A549 (cell line): ENCODE data around the gene PPP3CA. TPM values are rescaled to one million over a fixed set of nuclear protein-coding genes. Genes with fewer than 3 reads are reported as not detected.
"Not testable (repeated sequence)": the region's sequence is repeated elsewhere in the genome, so short reads cannot be mapped to it uniquely, and the experiment has no call there.

Source experiments
- ATAC-seq, 2 experiments: fragments of 200-7000 bp in 1 of 2; fragments of >200 bp in 1 of 2; cut with Nextera tagmentation in 1 of 2; cut with Tn5 transposase in 1 of 2; 3 replicates each; pipeline versions ENCODE4 v1.8.0 to v1.9.1; 2018 to 2020; ENCODE audit warnings: mild to moderate bottlenecking in 1 of 2, moderate library complexity in 1 of 2
- CTCF ChIA-PET: fragments of 300-600 bp; sonication (Branson Sonifier 250); formaldehyde crosslinking; extraction: SDS; loops from one replicate; lab custom pipeline; 2021; ENCODE audit warnings: antibody characterized with exemption, inconsistent platforms; lab: Yijun Ruan, JAX
- POLR2A ChIA-PET: fragments of 350-600 bp; formaldehyde crosslinking; extraction: SDS; loops from one replicate; lab custom pipeline; 2021; ENCODE audit warnings: antibody characterized with exemption, inconsistent platforms; lab: Yijun Ruan, JAX
- DNase-seq, 2 experiments: peaks; one replicate each; pipeline versions ENCODE4 v3.0.0 to v3.0.0-alpha.2; 2011 to 2016; ENCODE audit warnings: low read depth in 1 of 2, low spot score in 1 of 2
- FAIRE-seq: peaks from 2 replicates; lab custom pipeline; 2011; peaks lifted over from hg19 to GRCh38; lab: Jason Lieb, UNC
- H3K27ac ChIP-seq, 2 experiments: fragments of >200 bp; sonication (Bioruptor Twin); formaldehyde crosslinking; 3 replicates each; pipeline ENCODE4 v1.5.1; 2016 to 2017
- H3K4me1 ChIP-seq: fragments of >200 bp; sonication (Bioruptor Twin); formaldehyde crosslinking; 3 replicates; pipeline ENCODE4 v1.6.1; 2016
- H3K4me2 ChIP-seq: fragments of >200 bp; sonication (Bioruptor Twin); formaldehyde crosslinking; 3 replicates; pipeline ENCODE4 v1.6.1; 2016
- H3K4me3 ChIP-seq: fragments of >200 bp; sonication (Bioruptor Twin); formaldehyde crosslinking; 3 replicates; pipeline ENCODE4 v1.5.1; 2016
- H3K9me3 ChIP-seq: fragments of >200 bp; sonication (Bioruptor Twin); formaldehyde crosslinking; 3 replicates; pipeline ENCODE4 v1.6.1; 2016
- CBX8 ChIP-seq: fragments of 200-600 bp; sonication (generic); IDR thresholded peaks from 2 replicates; pipeline ENCODE4 v1.6.1; 2016
- FOSB ChIP-seq: fragments of 250-450 bp; sonication (Bioruptor Pico); IDR thresholded peaks from 2 replicates; pipeline ENCODE4 v1.5.0; 2020; ENCODE audit warnings: mild to moderate bottlenecking, moderate library complexity
- FOSL2 ChIP-seq, 2 experiments: fragments of 450-650 bp in 1 of 2; fragments of >200 bp in 1 of 2; sonication (Bioruptor Twin) in 1 of 2; formaldehyde crosslinking; IDR thresholded peaks; 2 replicates each; pipeline versions ENCODE4 v1.5.0 to v1.6.1; 2016 to 2020; ENCODE audit warnings: mild to moderate bottlenecking in 1 of 2, moderate library complexity in 1 of 2
- GATA3 ChIP-seq: IDR thresholded peaks from 2 replicates; pipeline ENCODE4 v1.6.1; 2012; ENCODE audit warnings: borderline replicate concordance
- HEYL ChIP-seq: fragments of 250-450 bp; sonication (Bioruptor Pico); IDR thresholded peaks from 2 replicates; pipeline ENCODE4 v1.8.0; 2021; ENCODE audit warnings: mild to moderate bottlenecking, moderate library complexity
- KDM5A ChIP-seq: fragments of 200-600 bp; sonication (generic); IDR thresholded peaks from 2 replicates; pipeline ENCODE4 v1.6.1; 2016; ENCODE audit warnings: antibody characterized with exemption, mild to moderate bottlenecking
- MAFK ChIP-seq: fragments of 450-650 bp; IDR thresholded peaks from 2 replicates; pipeline ENCODE4 v1.6.1; 2014; ENCODE audit not compliant: partially characterized antibody
- MAZ ChIP-seq: fragments of 150-350 bp; IDR thresholded peaks from 2 replicates; pipeline ENCODE4 v1.6.1; 2014; ENCODE audit warnings: antibody characterized with exemption, low read depth, low read length, borderline replicate concordance
- NPAS2 ChIP-seq: fragments of 250-450 bp; sonication (Bioruptor Pico); IDR thresholded peaks from 2 replicates; pipeline ENCODE4 v1.8.0; 2022; ENCODE audit warnings: mild to moderate bottlenecking, moderate library complexity, borderline replicate concordance
- POLR2A ChIP-seq: IDR thresholded peaks from 2 replicates; pipeline ENCODE4 v1.6.1; 2012; ENCODE audit warnings: mild to moderate bottlenecking, low read length
- RARB ChIP-seq: fragments of 250-450 bp; sonication (Bioruptor Pico); IDR thresholded peaks from 2 replicates; pipeline ENCODE4 v1.8.0; 2021; ENCODE audit warnings: mild to moderate bottlenecking, moderate library complexity
- RNF2 ChIP-seq: fragments of 200-600 bp; sonication (generic); IDR thresholded peaks from 2 replicates; pipeline ENCODE4 v1.6.1; 2016; ENCODE audit warnings: low read depth, mild to moderate bottlenecking, antibody characterized with exemption, moderate library complexity, borderline replicate concordance
- TP53 ChIP-seq: fragments of 250-450 bp; sonication (Bioruptor Pico); IDR thresholded peaks from 2 replicates; pipeline ENCODE4 v1.5.0; 2021; ENCODE audit warnings: mild to moderate bottlenecking, moderate library complexity
- ZC3H11A ChIP-seq: fragments of 450-650 bp; IDR thresholded peaks from 2 replicates; pipeline ENCODE4 v1.6.1; 2014; ENCODE audit warnings: antibody characterized with exemption, mild to moderate bottlenecking
- ZFP36 ChIP-seq: fragments of 450-650 bp; IDR thresholded peaks from 2 replicates; pipeline ENCODE4 v1.6.1; 2014; ENCODE audit warnings: borderline replicate concordance; ENCODE audit not compliant: partially characterized antibody
- ZSCAN20 ChIP-seq: fragments of 250-450 bp; sonication (Bioruptor Pico); IDR thresholded peaks from 2 replicates; pipeline ENCODE4 v1.8.0; 2022; ENCODE audit warnings: mild to moderate bottlenecking, moderate library complexity
- WGBS: methylation state at CpG from one replicate; pipeline ENCODE4 v1.1.6; 2017; ENCODE audit errors: missing lambda C conversion rate; 5-methylcytosine and 5-hydroxymethylcytosine counted together
- polyA plus RNA-seq, 4 experiments: library from polyadenylated mRNA; depleted of rRNA in 3 of 4; stranded (reverse); fragments of >200 nt; fragmentation: RNase III in 1 of 4; extraction: RNeasy Plus Mini Kit Qiagen cat#74134 plus additional on column Dnase treatment in 1 of 4; gene quantifications; 2 replicates in 3 of 4; 3 replicates in 1 of 4; pipeline ENCODE4 v1.2.3, GENCODE V29; 2011 to 2017
- TF ChIP-seq, protein P1 (sequence below): fragments of >200 bp; sonication (Bioruptor Twin); formaldehyde crosslinking; IDR thresholded peaks from 2 replicates; pipeline ENCODE4 v1.6.1; 2016
- TF ChIP-seq, protein P2 (sequence below): fragments of 450-650 bp; IDR thresholded peaks from 2 replicates; pipeline ENCODE4 v1.6.1; 2014; ENCODE audit warnings: antibody characterized with exemption
- TF ChIP-seq, protein P3 (sequence below): IDR thresholded peaks from 2 replicates; pipeline ENCODE4 v1.6.1; 2012
- TF ChIP-seq, protein P4 (sequence below): IDR thresholded peaks from 2 replicates; pipeline ENCODE4 v1.6.1; 2012; ENCODE audit warnings: low read depth, borderline replicate concordance
- TF ChIP-seq, protein P5 (sequence below): fragments of 200-600 bp; sonication (generic); IDR thresholded peaks from 2 replicates; pipeline ENCODE4 v1.6.1; 2016; ENCODE audit warnings: antibody characterized with exemption, mild to moderate bottlenecking, moderate library complexity

Gene PPP3CA
- polyA plus RNA-seq, 2 of the 4 experiments (the other 2 are of a cell fraction): 21.4 to 42.4 TPM

DNA sequence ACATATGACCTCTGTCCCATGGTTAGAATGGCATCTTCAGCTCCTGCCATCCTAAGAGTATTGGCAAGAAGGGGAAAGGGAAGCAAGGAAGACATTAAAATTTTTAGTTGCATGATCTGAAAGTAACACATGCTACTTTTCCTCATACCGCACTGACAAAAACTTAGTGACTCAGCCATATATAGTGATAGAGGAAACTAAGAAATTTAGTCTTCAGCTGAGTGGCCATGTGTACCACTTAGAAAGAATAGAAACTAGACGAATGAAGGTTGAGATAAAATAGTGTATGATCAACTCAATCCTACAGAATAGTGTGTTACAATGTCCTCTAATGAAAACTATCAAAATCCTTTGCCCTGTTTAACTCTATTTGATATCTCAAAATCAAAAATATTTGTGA, 164.1 kb downstream of the PPP3CA start:
- CTCF ChIA-PET: interaction anchor here (0.6 to 2.1 kb wide), 3 partner anchors 10 to 165 kb away, joined by 3 to 7 read pairs (median 7); no protein-coding TSS in a partner anchor
- POLR2A ChIA-PET: interaction anchor here (1.3 kb wide), 1 partner anchor 165 kb away, joined by 6 read pairs; the partner anchor contains the start of gene PPP3CA
- no peaks in the 10 kb centered on the region for H3K9me3 ChIP-seq
- 82% methylated on average over 2 of the region's 2 CpGs for WGBS
- FAIRE-seq (no peak), ATAC-seq (no peak; a peak in 1 of 6 replicates), DNase-seq (no peak)
- peak overlapping the region in 1 of 2 experiments; percentile 63; a peak in 4 of 6 replicates for H3K27ac ChIP-seq
- TF ChIP-seq, protein P1, sequence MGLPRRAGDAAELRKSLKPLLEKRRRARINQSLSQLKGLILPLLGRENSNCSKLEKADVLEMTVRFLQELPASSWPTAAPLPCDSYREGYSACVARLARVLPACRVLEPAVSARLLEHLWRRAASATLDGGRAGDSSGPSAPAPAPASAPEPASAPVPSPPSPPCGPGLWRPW: no peak
- TF ChIP-seq RARB (CRISPR knock-in tag): no peak
- TF ChIP-seq FOSL2 (IDR thresholded peaks at IDR 0.05): no peak
- no peak for TF ChIP-seq FOSL2 (CRISPR knock-in tag; IDR thresholded peaks at IDR 0.05)
- TF ChIP-seq, protein P2, sequence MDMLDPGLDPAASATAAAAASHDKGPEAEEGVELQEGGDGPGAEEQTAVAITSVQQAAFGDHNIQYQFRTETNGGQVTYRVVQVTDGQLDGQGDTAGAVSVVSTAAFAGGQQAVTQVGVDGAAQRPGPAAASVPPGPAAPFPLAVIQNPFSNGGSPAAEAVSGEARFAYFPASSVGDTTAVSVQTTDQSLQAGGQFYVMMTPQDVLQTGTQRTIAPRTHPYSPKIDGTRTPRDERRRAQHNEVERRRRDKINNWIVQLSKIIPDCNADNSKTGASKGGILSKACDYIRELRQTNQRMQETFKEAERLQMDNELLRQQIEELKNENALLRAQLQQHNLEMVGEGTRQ: no peak
- TF ChIP-seq TP53 (CRISPR knock-in tag): no peak
- TF ChIP-seq, protein P3, sequence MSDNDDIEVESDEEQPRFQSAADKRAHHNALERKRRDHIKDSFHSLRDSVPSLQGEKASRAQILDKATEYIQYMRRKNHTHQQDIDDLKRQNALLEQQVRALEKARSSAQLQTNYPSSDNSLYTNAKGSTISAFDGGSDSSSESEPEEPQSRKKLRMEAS: no peak
- TF ChIP-seq FOSB: no peak
- TF ChIP-seq, protein P4, sequence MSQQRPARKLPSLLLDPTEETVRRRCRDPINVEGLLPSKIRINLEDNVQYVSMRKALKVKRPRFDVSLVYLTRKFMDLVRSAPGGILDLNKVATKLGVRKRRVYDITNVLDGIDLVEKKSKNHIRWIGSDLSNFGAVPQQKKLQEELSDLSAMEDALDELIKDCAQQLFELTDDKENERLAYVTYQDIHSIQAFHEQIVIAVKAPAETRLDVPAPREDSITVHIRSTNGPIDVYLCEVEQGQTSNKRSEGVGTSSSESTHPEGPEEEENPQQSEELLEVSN: no peak
- TF ChIP-seq ZFP36: no peak
- TF ChIP-seq HEYL (CRISPR knock-in tag): no peak
- TF ChIP-seq POLR2A: no peak
- TF ChIP-seq ZC3H11A: no peak
- H3K4me3 ChIP-seq: no peak overlapping the region
- H3K4me2 ChIP-seq: peak overlapping the region; percentile 43
- peaks cover 47% of the 10 kb centered on the region for H3K4me1 ChIP-seq

DNA sequence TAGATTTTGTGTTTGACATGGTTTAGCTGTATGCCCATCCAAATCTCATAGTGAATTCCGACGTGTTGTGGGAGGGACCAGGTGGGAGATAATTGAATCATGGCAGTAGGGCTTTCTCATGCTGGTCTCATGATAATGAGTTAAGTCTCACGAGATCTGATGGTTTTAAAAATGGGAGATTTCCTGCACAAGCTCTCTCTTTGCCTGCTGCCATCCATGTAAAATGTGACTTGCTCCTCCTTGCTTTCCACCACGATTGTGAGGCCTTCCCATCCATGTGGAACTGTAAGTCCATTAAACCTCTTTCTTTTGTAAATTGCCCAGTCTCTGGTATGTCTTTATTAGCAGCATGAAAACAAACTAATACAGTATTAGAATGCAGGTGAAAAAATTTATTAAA, 164.6 kb downstream of the PPP3CA start:
- H3K4me1 ChIP-seq: peaks cover 41% of the 10 kb centered on the region

DNA sequence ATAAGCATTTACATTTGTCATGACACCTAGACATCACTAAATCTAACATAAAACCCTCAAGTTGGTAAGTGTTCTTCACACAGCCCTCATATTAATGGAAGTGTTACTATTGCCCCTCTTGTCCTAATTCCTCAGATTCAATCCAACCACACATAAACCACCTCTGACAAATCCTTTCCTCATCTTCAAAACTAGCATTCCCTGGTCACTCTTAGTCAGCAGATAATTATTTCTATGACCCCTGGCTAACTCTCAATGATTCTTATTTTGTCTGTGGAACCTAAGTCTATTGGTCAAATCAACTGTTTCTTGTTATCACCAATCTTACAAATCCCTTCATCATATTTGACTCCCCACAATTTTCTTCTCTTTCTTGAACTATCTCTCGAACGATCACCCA, 168.6 kb downstream of the PPP3CA start:
- no peak for DNase-seq
- POLR2A ChIA-PET: no interaction called here
- H3K9me3 ChIP-seq: no peaks in the 10 kb centered on the region
- TF ChIP-seq GATA3: no peak
- TF ChIP-seq NPAS2 (CRISPR knock-in tag): no peak
- TF ChIP-seq, protein P5, sequence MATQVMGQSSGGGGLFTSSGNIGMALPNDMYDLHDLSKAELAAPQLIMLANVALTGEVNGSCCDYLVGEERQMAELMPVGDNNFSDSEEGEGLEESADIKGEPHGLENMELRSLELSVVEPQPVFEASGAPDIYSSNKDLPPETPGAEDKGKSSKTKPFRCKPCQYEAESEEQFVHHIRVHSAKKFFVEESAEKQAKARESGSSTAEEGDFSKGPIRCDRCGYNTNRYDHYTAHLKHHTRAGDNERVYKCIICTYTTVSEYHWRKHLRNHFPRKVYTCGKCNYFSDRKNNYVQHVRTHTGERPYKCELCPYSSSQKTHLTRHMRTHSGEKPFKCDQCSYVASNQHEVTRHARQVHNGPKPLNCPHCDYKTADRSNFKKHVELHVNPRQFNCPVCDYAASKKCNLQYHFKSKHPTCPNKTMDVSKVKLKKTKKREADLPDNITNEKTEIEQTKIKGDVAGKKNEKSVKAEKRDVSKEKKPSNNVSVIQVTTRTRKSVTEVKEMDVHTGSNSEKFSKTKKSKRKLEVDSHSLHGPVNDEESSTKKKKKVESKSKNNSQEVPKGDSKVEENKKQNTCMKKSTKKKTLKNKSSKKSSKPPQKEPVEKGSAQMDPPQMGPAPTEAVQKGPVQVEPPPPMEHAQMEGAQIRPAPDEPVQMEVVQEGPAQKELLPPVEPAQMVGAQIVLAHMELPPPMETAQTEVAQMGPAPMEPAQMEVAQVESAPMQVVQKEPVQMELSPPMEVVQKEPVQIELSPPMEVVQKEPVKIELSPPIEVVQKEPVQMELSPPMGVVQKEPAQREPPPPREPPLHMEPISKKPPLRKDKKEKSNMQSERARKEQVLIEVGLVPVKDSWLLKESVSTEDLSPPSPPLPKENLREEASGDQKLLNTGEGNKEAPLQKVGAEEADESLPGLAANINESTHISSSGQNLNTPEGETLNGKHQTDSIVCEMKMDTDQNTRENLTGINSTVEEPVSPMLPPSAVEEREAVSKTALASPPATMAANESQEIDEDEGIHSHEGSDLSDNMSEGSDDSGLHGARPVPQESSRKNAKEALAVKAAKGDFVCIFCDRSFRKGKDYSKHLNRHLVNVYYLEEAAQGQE: no peak
- no peak for TF ChIP-seq CBX8
- no peak for TF ChIP-seq RNF2
- TF ChIP-seq KDM5A: no peak
- no peak for TF ChIP-seq MAZ
- no peak for TF ChIP-seq ZSCAN20 (CRISPR knock-in tag)
- TF ChIP-seq MAFK: no peak
- no peak for TF ChIP-seq HEYL (CRISPR knock-in tag)
- no peak for ATAC-seq
- H3K4me1 ChIP-seq: peaks cover 18% of the 10 kb centered on the region
- CTCF ChIA-PET: no interaction called here
- no peak overlapping the region for H3K27ac ChIP-seq
- FAIRE-seq: no peak
- 96% methylated on average over 2 of the region's 2 CpGs for WGBS
- H3K4me3 ChIP-seq: no peak overlapping the region
- no peak overlapping the region for H3K4me2 ChIP-seq

More for the DNA sequence above, 164.6 kb downstream of the PPP3CA start:
- ATAC-seq, H3K4me2 ChIP-seq, H3K4me3 ChIP-seq, H3K9me3 ChIP-seq, DNase-seq, POLR2A ChIA-PET, FAIRE-seq: not testable (repeated sequence)
- CTCF ChIA-PET: interaction anchor here (1.9 to 2.1 kb wide), 2 partner anchors 14 to 166 kb away, joined by 7 read pairs; no protein-coding TSS in a partner anchor
- H3K27ac ChIP-seq: peak overlapping the region in 1 of 2 experiments; percentile 63; a peak in 3 of 6 replicates
- 97% methylated on average over 4 of the region's 4 CpGs for WGBS
